Skeletal muscle tissue (tissue), 4 donors: ENCODE measurements around the gene TBC1D12. TPM values are rescaled to one million over a fixed set of nuclear protein-coding genes. Genes with fewer than 3 reads are reported as not detected.
"Not testable (repeated sequence)": the region's sequence is repeated elsewhere in the genome, so short reads cannot be mapped to it uniquely, and the experiment has no call there.

ENCODE experiments used
- H3K27ac ChIP-seq: one replicate; pipeline ENCODE4 v1.7.0; 2013; ENCODE audit warnings: mild to moderate bottlenecking, low read depth, low read length, inconsistent platforms
- H3K27me3 ChIP-seq, 3 donors: one replicate each; pipeline ENCODE4 v1.7.0; 2013; ENCODE audit warnings: low read length in 3 of 3; ENCODE audit not compliant: control insufficient read depth in 3 of 3, insufficient read depth in 3 of 3
- H3K36me3 ChIP-seq, 3 donors: one replicate each; pipeline ENCODE4 v1.7.0; 2013; ENCODE audit warnings: low read length in 3 of 3; ENCODE audit not compliant: control insufficient read depth in 3 of 3, insufficient read depth in 3 of 3
- H3K4me1 ChIP-seq, 3 donors: one replicate each; pipeline ENCODE4 v1.7.0; 2013; ENCODE audit warnings: low read length in 3 of 3, mild to moderate bottlenecking in 3 of 3; ENCODE audit not compliant: control insufficient read depth in 3 of 3, insufficient read depth in 3 of 3
- H3K4me3 ChIP-seq, 3 donors: one replicate each; pipeline ENCODE4 v1.7.0; 2013; ENCODE audit warnings: low read length in 3 of 3
- H3K9ac ChIP-seq, 3 donors: one replicate each; pipeline ENCODE4 v1.7.0; 2013; ENCODE audit warnings: low read length in 3 of 3, mild to moderate bottlenecking in 3 of 3, moderate library complexity in 2 of 3, low read depth in 1 of 3
- H3K9me3 ChIP-seq, 3 donors: one replicate each; pipeline ENCODE4 v1.7.0; 2013; ENCODE audit warnings: low read length in 3 of 3; ENCODE audit not compliant: control insufficient read depth in 3 of 3
- total RNA-seq: library from RNA; depleted of rRNA; stranded (reverse); fragments of >200 nt; gene quantifications from one replicate; pipeline ENCODE4 v1.2.3, GENCODE V29; 2014
- donor health status: Osteomylitis.

The TBC1D12 gene
- total RNA-seq, 1 donor from 2014 or later = 17.7 TPM

DNA sequence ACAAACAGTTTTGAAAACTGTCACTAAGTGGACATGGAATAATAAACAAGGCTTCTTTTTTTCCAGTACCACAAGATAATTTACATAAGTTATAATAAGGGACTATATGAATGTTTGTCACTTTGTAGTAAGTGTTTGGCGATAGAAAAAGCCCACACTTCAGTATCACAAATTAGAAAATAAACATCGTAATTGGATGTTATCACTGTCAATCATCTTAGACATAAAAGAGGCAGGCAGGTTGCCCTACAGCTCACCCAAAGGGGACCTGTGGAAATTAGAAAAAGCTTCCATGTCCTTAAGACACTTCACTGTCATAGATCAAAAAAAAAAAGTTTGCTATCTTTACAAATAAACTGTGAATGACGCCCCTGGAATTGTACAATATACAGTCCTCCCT lies 36.0 kb upstream of the TBC1D12 start:
- H3K27ac ChIP-seq = no peak overlapping the region
- H3K4me1 ChIP-seq = peaks cover 6 to 13% (median 10%) of the 10 kb centered on the region in 3 donors
- H3K36me3 ChIP-seq = no peaks in the 10 kb centered on the region
- no peak overlapping the region for H3K4me3 ChIP-seq
- no peaks in the 10 kb centered on the region for H3K9me3 ChIP-seq
- H3K27me3 ChIP-seq = no peaks in the 10 kb centered on the region
- no peak overlapping the region for H3K9ac ChIP-seq

- no peak overlapping the region for H3K9ac ChIP-seq
- no peaks in the 10 kb centered on the region for H3K9me3 ChIP-seq
- no peaks in the 10 kb centered on the region for H3K4me1 ChIP-seq
- H3K4me3 ChIP-seq = no peak overlapping the region
- H3K27ac ChIP-seq = no peak overlapping the region
- no peaks in the 10 kb centered on the region for H3K36me3 ChIP-seq
- H3K27me3 ChIP-seq = no peaks in the 10 kb centered on the region
Observed at GRCh38 chr10:94370501-94370900, 31.8 kb upstream of the TBC1D12 start.

- H3K4me3 ChIP-seq = no peak overlapping the region
- no peak overlapping the region for H3K27ac ChIP-seq
- H3K9me3 ChIP-seq = no peaks in the 10 kb centered on the region
- no peaks in the 10 kb centered on the region for H3K27me3 ChIP-seq
- H3K36me3 ChIP-seq = no peaks in the 10 kb centered on the region
- H3K9ac ChIP-seq = no peak overlapping the region
- H3K4me1 ChIP-seq = no peaks in the 10 kb centered on the region
Observed at GRCh38 chr10:94375374-94375773, 27.0 kb upstream of the TBC1D12 start.

- H3K27ac ChIP-seq = no peak overlapping the region
- no peak overlapping the region for H3K9ac ChIP-seq
- no peaks in the 10 kb centered on the region for H3K36me3 ChIP-seq
- H3K9me3 ChIP-seq = no peaks in the 10 kb centered on the region
- no peak overlapping the region for H3K4me3 ChIP-seq
- H3K4me1 ChIP-seq = no peaks in the 10 kb centered on the region
- H3K27me3 ChIP-seq = no peaks in the 10 kb centered on the region
Observed at GRCh38 chr10:94376865-94377264, 25.5 kb upstream of the TBC1D12 start.

DNA sequence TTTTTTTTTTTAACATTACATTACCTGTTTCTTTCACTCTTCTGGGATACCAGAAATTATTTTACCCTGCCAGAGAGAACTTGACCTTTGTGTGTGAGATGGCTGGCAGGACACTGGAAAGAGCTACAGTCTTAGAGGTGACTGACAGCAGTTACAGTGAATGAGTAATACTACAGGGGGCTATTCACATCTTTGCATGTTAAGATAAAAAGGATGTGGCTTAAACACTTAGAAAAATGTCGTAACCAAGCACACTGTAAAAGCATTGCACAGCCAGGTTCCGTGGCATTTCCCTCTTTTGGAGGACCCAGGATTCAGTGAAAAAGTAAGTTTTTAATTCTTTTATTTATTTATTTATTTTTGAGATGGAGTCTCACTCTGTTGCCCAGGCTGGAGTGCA lies 18.8 kb upstream of the TBC1D12 start:
- Histone ChIP-seq H3K9ac (no peak overlapping the region), H3K27me3 (no peaks in the 10 kb centered on the region), H3K36me3 (no peaks in the 10 kb centered on the region), H3K27ac (no peak overlapping the region), H3K9me3 (no peaks in the 10 kb centered on the region), H3K4me1 (no peaks in the 10 kb centered on the region), H3K4me3 (no peak overlapping the region)

DNA sequence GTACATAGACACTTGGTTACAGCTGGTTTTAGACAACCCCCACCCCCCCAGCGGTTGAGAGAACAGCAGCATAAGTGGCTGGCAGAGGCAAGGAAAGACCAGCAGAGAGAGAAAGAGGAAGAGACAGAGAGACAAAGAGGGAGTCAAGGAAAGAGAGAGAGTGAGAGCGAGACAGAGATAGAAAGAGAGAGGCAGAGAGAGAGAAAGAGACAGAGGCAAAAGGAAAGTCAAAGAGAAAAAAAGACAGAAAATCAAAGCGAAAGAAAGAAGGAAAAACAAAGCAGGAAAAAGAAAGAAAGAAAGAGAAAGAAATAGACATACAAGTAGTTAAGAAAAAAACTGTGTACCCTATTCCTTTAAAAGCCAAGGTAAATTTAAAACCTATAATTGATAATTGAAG lies 16.6 kb upstream of the TBC1D12 start:
- not testable (repeated sequence) for H3K27me3 ChIP-seq, H3K27ac ChIP-seq, H3K9me3 ChIP-seq, H3K9ac ChIP-seq, H3K4me1 ChIP-seq, H3K4me3 ChIP-seq, H3K36me3 ChIP-seq

DNA sequence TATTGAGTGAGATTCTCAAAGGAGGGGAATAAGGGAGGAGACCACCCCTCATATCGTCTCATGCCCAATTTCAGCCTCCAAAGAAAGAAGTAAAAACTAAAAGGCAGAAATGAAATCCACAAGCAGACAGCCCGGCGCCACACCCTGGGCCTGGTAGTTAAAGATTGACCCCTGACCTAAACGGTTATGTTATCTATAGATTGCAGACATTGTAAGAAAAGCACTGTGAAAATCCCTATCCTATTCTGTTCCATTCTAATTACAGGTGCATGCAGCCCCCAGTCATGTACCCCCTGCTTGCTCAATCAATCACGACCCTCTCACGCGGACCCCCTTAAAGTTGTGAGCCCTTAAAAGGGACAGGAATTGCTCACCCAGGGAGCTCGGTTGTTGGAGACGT lies 10.2 kb upstream of the TBC1D12 start:
- H3K9me3 ChIP-seq, H3K27me3 ChIP-seq, H3K36me3 ChIP-seq, H3K4me1 ChIP-seq, H3K27ac ChIP-seq, H3K4me3 ChIP-seq, H3K9ac ChIP-seq: not testable (repeated sequence)

DNA sequence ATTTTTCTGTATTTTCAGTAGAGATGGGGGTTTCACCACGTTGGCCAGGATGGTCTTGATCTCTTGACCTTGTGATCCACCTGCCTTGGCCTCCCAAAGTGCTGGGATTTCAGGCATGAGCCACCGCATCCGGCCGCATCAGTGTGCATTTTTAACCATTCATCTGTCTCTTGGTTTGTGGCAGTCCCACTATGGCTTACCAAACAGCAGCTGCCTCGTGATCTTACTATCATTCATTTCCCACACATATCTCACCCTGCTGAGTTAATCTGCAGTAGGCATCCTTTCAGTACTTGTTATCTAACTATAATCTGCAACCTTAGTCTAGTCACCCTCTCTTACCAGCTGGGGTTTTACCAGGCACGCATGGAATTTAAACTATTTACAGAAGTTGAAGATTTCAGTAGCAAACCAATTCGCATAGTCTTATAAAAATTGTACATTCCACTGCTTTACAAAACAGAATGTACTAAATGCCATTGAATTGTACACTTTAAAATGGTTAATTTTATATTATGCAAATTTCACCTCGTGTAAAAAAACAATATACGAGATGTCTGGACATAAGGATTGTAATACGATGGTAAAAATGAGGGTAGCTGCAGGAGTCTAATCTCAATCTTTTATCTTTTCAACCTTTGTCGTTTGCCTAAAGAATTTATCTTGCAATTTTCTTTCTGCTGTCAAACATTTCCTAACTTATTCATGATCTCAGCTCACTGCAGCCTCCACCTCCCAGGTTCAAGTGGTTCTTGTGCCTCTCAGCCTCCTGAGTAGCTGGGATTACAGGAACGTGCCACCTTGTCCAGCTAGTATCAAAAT lies 4.6 kb upstream of the TBC1D12 start:
- no peaks in the 10 kb centered on the region for H3K4me1 ChIP-seq
- H3K27me3 ChIP-seq = peaks cover 4 to 9% (median 6%) of the 10 kb centered on the region in 3 donors
- H3K27ac ChIP-seq = no peak overlapping the region
- H3K9me3 ChIP-seq = no peaks in the 10 kb centered on the region
- no peak overlapping the region for H3K9ac ChIP-seq
- H3K4me3 ChIP-seq = no peak overlapping the region
- H3K36me3 ChIP-seq = no peaks in the 10 kb centered on the region

DNA sequence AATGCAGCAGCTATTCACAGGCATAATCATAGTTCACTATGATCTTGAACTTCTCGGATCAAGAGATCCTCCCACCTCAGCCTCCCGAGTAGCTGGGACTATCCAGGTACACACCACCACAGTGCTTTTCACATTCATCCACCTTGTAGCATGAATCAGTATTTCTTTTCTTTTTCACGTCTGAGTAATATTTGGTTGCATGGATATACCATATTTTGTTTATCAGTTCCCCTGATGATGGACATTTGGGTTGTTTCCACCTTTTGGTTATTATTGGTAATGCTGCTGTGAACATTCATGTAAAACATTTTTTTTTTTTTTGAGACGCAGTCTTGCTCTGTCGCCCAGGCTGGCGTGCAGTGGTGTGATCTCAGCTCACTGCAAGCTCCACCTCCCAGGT lies 3.6 kb upstream of the TBC1D12 start:
- no peaks in the 10 kb centered on the region for H3K9me3 ChIP-seq
- H3K4me3 ChIP-seq = no peak overlapping the region
- no peaks in the 10 kb centered on the region for H3K36me3 ChIP-seq
- peaks cover 4 to 9% (median 6%) of the 10 kb centered on the region in 3 donors for H3K27me3 ChIP-seq
- no peaks in the 10 kb centered on the region for H3K4me1 ChIP-seq
- no peak overlapping the region for H3K27ac ChIP-seq
- no peak overlapping the region for H3K9ac ChIP-seq

- Histone ChIP-seq H3K4me1 (peaks cover 0 to 12% (median 3%) of the 10 kb centered on the region in 3 donors), H3K27me3 (no peaks in the 10 kb centered on the region), H3K27ac (peak overlapping the region; percentile 90), H3K4me3 (peak overlapping the region; percentile 50 to 94 (median 87)), H3K9ac (peak overlapping the region; percentile 83 to 89 (median 89)), H3K36me3 (no peaks in the 10 kb centered on the region), H3K9me3 (no peaks in the 10 kb centered on the region)
Observed at GRCh38 chr10:94402843-94403379, 570 bp downstream of the TBC1D12 start.
